HG03175 (cell line): ENCODE results near the gene FMN2.
"Not testable (repeated sequence)": the region's sequence is repeated elsewhere in the genome, so short reads cannot be mapped to it uniquely, and the experiment has no call there.

Experiments used
- ATAC-seq: cut with Tn5 transposase; IDR thresholded peaks from one replicate; pipeline ENCODE4 v1.9.1; 2021; ENCODE audit warnings: mild to moderate bottlenecking, moderate library complexity; ENCODE audit not compliant: unreplicated experiment

FMN2 gene

DNA sequence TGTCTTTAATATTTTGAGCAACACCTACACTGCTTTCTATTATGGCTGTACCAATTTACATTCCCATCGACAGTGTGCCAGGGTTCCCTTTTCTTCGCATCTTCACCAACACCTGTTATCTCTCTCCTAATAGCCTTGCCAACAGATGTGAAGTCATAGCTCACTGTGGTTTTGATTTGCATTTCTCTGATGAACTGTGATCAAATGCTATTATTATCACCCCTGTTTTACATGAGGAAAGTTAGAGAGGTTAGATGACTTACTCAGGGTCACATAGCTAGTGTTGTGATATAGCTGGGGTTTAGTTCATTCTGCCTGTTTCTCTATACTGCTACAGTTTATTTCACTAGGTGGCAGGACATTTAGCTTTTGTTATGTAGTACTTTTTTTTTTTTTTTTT lies 204.1 kb downstream of the FMN2 start:
- ATAC-seq = no peak

DNA sequence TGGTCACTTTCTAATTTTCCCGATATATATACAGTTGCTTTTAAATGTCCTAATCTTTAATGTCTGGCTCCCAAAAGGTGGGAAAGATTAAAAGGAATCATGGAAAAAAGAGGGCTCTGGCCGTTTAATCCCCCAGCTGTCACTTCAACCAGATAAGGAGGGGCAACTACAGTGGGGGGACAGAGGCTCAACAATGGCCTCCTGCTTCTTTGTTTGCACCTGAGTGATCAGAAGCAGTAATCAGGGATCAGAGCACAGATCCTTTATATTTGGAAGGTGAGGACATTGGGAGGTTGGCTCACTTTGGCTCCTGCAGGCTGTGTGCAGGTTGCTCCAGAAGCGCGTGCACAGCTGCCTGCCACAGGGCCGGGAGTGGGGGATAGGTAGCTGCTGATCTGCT lies 212.8 kb downstream of the FMN2 start:
- no peak for ATAC-seq

DNA sequence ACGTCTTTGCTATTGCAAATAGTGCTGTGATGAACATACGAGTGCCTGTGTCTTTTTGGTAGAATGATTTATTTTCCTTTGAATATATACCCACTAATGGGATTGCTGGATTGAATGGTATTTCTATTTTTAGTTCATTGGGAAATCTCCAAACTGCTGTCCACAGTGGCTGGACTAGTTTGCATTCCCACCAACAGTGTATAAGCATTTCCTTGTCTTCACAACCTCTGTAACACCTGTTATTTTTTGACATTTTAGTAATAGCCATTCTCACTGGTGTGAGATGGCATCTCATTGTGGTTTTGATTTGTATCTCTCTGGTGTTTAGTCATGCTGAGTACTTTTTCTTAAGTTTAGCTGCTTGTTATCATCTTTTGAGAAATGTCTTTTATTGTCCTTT lies 215.0 kb downstream of the FMN2 start:
- ATAC-seq = no peak

GRCh38 chr1:240308096-240308495 lies 216.4 kb downstream of the FMN2 start:
- ATAC-seq = no peak

DNA sequence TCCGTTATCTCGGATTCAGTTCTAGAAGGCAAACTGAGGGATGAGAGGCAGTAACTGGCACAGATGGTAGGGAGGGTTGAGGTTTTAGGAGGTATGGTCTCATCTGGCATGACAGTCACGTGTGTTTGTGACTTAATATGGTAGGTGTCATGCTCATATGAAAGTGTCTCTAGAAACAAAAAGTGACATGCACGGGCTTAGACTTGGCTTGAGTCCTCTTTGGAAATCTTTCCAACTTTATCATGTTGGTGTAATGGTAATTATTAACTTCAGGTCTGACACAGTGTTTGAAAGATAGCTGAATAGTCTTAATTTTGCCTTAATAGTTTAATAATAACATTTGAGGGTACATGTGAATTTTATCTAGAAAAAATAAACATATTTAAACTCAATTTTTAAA lies 218.1 kb downstream of the FMN2 start:
- no peak for ATAC-seq

DNA sequence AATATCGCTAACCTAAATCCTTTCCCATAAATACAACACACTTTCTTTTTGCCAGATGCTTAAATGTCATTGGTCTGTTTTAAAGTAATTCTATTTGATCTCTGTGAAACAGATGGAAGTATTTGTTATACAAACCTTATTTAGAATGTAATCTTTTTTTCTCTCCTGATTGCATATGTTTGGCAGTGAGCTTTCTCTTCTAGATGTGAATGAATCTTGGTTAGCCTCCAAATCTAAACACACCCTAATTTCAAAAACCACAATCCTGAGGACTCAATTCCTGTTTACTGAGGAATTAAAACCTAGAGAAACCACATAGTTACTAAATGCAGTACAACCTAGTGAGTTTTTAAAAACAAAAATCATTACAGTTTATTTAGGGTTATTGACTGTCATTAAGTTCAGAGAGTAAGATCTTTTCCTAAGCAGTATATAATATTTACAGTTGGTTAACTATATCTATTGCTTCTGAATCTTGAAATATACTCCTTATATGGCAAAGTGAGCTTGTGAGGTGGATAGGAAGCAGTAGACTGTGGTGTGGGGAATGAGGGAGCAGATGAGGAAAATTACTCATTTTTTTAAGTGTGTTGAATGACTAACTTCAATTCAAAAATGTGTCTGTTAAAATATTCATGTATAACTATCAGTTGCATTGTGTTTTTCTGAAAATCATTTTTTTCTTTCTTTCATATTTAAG lies 218.7 kb downstream of the FMN2 start:
- no peak for ATAC-seq

- no peak for ATAC-seq
These were observed 221.2 kb downstream of the FMN2 start for GRCh38 chr1:240312872-240313271.

DNA sequence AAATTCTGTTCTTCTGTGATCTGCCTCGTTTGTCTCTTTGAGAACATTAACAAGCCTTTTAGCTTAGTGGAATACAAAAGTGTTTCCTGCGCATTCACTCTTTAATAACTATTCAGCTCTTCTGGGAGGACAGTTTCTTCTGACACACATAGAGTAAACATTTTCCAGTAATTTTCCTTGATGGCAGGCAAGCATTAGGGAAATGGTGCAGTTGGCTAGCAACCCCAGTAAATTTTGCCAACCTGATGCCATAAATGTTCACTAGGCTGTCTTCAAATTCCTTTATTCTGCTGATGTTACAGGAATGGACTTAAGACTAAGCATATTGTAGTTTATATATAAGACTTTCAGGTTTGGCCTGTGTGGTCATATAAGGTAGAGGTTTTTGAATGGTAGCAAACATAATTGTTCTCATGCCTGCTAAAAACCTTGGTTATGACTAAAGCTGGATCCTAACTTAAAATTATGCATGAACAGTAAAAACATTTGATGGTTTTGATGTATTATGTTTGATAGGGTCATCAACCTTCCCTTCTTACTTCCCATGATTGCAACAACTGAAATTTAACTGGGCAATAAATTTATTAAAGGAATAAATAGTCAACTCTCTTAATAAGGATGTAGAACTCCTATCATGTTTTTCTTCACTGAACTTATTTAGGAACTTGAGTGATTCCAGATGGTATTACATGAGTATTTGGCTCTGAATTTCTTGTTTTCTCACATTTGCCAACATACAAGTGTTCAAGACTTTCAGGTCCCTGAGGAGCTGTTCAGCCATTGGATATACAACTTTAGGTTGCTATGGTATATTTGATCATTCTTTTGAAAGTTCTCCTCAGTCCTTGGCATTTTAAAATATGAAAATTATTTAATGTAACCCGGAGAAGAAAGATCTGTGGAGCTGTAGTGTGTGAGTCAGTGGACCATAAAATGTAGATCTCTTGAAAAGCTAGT lies 223.4 kb downstream of the FMN2 start:
- ATAC-seq = no peak

DNA sequence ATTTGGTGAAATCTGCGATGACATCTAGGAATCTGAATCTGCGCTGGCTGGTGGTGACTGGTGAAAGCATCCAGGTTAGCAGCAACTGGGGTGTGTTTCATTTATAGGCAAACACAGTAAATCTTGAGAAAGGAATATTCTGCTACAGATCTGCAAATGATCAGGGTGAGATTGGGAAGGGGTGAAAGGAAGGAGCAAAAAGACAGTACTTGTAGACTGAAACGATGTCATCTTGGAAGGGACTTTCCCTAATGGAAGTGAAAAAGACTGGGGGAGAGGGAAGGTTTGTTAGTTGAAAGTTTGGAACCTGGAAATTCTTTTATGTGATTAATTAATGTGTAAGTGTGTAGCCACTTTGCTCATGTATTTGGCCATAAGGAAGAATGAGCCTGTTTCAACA lies 228.3 kb downstream of the FMN2 start:
- no peak for ATAC-seq

DNA sequence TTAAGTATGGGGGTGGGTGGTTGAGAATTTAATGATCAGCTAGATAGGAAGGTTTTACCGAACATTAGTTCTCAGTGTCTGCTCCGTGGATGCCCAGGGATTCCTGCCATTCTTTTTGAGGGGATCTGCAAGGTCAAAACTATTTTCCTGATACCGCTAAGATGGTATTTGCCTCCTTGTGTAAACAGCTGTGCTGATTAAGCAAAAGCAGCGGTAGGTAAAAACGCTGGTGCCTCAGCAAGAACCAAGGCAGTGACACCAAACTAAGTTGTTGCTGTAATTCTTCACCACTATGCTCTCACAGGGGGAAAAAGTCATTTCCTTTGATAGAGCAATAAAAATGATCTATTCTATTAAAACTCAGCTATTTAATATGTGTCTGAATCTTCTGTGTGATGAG lies 229.0 kb downstream of the FMN2 start:
- ATAC-seq = no peak

DNA sequence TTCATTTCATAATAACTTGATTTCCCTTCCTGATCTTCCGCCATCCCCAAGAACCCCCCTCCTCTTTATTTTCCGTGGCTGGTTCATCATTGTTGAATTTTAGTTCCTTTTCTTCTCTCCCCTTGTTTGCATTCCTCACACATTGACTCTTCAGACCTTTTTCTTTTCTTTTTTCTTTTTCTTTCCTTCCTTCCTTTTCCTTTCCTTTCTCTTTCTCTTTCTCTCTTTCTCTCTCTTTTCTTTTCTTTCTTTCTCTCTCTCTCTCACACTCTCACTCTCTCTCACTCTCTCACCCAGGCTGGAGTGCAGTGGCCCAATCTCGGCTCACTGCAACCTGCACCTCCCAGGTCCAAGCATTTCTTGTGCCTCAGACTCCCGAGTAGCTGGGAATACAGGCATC lies 231.3 kb downstream of the FMN2 start:
- no peak for ATAC-seq

DNA sequence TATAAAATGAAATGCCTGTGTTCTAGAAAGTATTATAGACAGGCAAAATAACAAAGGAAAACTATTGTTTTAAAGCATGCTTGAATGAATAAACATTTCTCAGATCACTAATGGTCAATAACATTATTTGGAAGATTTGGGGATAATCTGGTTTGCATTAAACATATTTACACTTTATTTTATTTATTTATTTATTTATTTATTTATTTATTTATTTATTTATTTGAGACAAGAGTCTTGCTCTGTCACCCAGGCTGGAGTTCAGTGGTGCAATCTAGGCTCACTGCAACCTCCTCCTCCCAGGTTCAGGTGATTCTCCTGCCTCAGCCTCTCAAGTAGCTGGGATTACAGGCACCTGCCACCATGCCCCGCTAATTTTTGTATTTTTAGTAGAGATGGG lies 236.7 kb downstream of the FMN2 start:
- not testable (repeated sequence) for ATAC-seq

GRCh38 chr1:240329443-240329842 lies 237.8 kb downstream of the FMN2 start:
- ATAC-seq = no peak

DNA sequence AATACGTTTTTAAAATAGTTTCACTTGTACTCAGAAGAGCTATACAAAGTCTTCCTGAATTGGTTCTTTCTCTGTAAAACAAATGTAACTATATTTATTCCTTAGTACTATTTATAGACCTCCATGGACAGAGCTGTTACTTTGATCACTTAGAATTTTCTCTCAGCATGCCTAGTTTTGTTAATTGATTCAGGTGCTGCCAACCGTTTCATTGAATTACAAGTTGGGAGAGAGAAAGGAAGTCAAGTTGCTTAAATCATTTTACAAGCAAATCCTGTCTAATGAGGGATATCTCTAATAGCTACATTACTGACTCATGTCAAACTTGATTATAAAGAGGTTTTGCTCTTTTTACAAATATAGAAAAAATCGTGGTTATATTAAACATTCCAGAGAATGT lies 241.0 kb downstream of the FMN2 start:
- ATAC-seq = no peak

DNA sequence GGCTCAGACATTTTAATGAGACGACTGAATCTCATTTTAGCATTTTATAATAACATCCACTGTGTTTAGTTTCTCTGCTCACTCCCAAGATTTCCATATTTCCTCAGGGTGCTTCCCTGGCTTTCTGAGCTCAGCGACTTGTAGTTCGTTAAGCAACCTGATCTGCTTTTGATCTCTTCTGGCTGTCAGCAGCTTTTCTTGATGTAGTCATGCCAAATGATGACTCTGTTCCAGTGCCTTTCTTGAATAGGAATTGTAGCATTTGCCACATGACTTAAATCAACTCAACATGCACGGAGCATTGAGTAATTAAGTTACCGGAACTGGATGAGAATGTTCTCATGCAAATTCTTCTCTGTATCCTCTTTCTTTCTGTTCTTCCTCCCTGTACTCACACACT lies 246.1 kb downstream of the FMN2 start:
- ATAC-seq = no peak

DNA sequence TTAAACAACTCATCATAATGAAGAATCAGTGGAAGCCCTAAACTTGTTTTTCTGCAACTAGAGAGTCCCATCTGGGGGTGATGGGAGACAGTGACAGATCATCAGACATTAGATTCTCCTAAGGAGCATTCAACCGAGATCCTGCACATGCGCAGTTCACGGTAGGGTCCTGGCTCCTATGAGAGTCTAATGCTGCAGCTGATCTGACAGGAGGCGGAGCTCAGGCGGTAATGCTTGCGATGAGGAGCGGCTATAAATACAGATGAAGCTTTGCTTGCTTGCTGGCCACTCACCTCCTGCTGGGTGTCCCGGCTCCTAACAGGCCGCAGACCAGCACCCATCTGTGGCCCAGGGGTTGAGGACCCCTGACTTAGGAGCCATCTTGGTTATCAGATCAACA lies 247.2 kb downstream of the FMN2 start:
- ATAC-seq = no peak

DNA sequence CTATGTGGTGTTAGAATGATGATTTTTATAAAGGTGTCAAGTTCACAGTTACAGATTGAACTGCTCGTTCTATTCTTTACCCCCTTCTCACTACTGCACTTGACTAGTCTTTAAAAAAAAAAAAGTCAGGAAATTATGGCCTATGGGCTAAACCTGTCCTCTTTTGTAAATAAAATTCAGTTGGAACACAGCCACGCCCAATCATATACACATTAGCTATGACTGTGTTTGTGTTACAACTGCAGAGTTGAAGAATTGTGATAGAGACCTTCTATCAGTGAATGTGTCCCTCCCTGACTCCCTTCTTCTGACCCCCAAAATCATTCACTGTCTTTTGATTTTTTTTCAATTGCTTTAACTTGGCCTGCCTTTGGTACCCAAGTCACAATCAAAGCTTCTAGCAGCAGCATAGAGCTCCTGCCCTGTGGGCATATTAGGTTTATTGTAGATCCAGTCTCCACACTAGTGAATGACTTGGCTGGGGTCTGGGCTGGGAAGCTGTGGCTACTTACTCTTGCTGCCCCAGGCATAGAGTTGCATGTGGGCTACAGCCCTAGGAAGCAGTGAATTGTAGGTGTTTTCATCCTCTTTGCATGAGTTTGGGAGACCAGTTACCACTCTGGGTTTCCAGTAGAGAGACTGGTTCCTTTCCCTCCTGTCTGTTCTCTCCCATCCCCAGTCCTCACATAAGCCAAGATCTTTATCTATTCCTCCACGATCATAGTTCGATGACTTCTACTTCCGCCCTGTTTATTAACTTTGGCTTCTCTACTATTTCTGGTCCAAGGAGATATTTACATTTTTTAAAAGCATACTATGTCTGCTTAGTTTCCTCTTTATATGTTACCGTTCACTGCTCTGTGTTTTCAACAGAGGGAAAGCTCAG lies 249.9 kb downstream of the FMN2 start:
- no peak for ATAC-seq

- ATAC-seq = no peak
These were observed 250.6 kb downstream of the FMN2 start for GRCh38 chr1:240342251-240342625.

DNA sequence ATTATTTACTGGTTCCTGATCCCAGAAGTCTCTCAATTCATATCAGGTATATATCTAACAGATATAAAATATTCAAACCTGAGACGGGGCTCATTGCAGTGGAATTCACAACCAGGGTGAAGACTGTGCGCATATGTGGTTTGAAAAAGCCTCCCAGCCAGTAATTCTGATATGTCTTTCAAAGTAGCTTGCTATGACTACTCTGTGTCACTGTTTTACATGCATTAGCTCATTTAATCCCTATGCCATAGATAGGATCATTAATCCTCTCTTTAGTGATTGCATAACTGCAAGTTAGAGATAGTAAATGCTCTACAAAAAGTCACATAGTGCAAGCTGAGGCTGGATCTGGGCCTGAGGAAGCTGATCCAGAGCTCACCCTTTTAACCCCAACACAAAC lies 251.4 kb downstream of the FMN2 start:
- no peak for ATAC-seq

- no peak for ATAC-seq
These were observed 252.3 kb downstream of the FMN2 start for GRCh38 chr1:240343966-240344365.

DNA sequence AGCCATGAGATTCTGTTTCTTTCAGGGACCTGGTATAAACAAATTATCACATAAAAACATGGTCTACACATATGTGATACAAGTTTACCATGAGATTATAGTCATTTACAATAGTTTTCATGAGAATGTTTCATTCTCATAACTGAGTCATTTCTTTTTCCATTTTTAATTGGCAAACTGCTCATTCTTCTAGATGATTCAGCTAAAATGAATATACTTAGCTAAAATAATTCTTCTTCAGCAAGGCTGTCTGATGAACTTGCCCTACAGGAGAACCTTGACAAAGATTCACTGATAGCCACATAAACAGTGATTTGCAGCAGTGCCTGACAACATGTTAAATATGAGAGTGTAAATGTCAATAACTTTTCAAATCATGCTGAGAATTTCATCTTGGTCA lies 253.2 kb downstream of the FMN2 start:
- ATAC-seq = no peak
